IMR-90 (cell line): Measurements from ENCODE around the gene MKS1.

Experiments used
- CTCF ChIP-seq: conservative IDR thresholded peaks from 2 replicates; pipeline ENCODE4 v1.5.1; 2012; ENCODE audit warnings: mild to moderate bottlenecking, low read depth, low read length, improper control_type of control experiment
- MXI1 ChIP-seq: IDR thresholded peaks from 2 replicates; pipeline ENCODE4 v1.6.1; 2012; ENCODE audit warnings: low read depth, mild to moderate bottlenecking, low read length, moderate library complexity, borderline replicate concordance
- POLR2A ChIP-seq: IDR thresholded peaks from 2 replicates; pipeline ENCODE4 v1.6.1; 2012; ENCODE audit warnings: mild to moderate bottlenecking, low read depth, low read length
- RCOR1 ChIP-seq: IDR thresholded peaks from 2 replicates; pipeline ENCODE4 v1.6.1; 2012; ENCODE audit warnings: mild to moderate bottlenecking, low read length, improper control_type of control experiment; ENCODE audit not compliant: insufficient replicate concordance

DNA sequence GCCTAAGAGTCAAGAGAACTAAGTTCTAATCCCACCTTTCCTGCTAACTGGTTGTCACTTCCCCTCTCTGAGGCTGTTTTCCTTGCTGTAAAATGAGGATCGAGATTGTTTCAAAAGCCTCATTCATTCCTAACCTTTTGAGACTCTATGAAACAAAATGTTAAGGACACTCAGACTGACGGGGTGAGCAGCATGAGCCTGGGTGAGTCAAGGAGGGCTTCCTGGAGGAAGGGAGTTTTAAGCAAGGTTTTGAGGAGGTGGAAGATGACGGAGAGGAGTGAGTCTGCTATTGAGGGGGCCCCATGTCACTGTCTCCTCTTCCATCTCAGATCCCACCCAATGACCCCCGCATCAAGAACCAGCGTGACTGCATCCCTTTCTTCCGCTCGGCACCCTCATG lies 22.4 kb downstream of the MKS1 start:
- no peak for TF ChIP-seq POLR2A
- no peak for TF ChIP-seq MXI1
- TF ChIP-seq RCOR1, result no peak
- no peak for TF ChIP-seq CTCF
